Smooth muscle cell (in vitro differentiated cells): ENCODE measurements around the gene COA5. TPM values are rescaled to one million over a fixed set of nuclear protein-coding genes. Genes with fewer than 3 reads are reported as not detected.

Source experiments
- DNase-seq: peaks from one replicate; lab custom pipeline; 2025; ENCODE audit not compliant: unreplicated experiment; lab: John Stamatoyannopoulos, UW
- H2AFZ ChIP-seq: fragments of 200-600 bp; sonication (generic); 2 replicates; pipeline ENCODE4 v1.6.0; 2016; ENCODE audit warnings: antibody characterized with exemption, low read depth, mild to moderate bottlenecking
- H3F3A ChIP-seq: fragments of 200-600 bp; sonication (generic); 2 replicates; pipeline ENCODE4 v1.6.0; 2017; ENCODE audit warnings: antibody characterized with exemption, low read depth
- H3K27ac ChIP-seq: fragments of 200-600 bp; sonication (generic); 2 replicates; pipeline ENCODE4 v1.5.1; 2016; ENCODE audit warnings: low read depth, mild to moderate bottlenecking
- H3K27me3 ChIP-seq: fragments of 200-600 bp; sonication (generic); 2 replicates; pipeline ENCODE4 v1.6.1; 2016; ENCODE audit warnings: low read depth, mild to moderate bottlenecking
- H3K36me3 ChIP-seq: fragments of 200-600 bp; sonication (generic); 2 replicates; pipeline ENCODE4 v1.5.1; 2016; ENCODE audit warnings: low read depth
- H3K4me1 ChIP-seq: fragments of 200-600 bp; sonication (generic); 2 replicates; pipeline ENCODE4 v1.5.1; 2016; ENCODE audit warnings: low read depth
- H3K4me2 ChIP-seq: fragments of 200-600 bp; sonication (generic); 2 replicates; pipeline ENCODE4 v1.6.0; 2016; ENCODE audit warnings: mild to moderate bottlenecking
- H3K4me3 ChIP-seq: fragments of 200-600 bp; sonication (generic); 2 replicates; pipeline ENCODE4 v1.5.1; 2016; ENCODE audit warnings: mild to moderate bottlenecking
- H3K79me2 ChIP-seq: fragments of 200-600 bp; sonication (generic); 2 replicates; pipeline ENCODE4 v1.6.0; 2016; ENCODE audit warnings: low read depth, mild to moderate bottlenecking
- H3K9ac ChIP-seq: fragments of 200-600 bp; sonication (generic); 2 replicates; pipeline ENCODE4 v1.6.0; 2016; ENCODE audit warnings: low read depth
- H3K9me3 ChIP-seq: fragments of 200-600 bp; sonication (generic); replicated peaks from 2 replicates; pipeline ENCODE4 v1.5.1; 2016; ENCODE audit warnings: low read depth
- H4K20me1 ChIP-seq: fragments of 200-600 bp; sonication (generic); 2 replicates; pipeline ENCODE4 v1.6.0; 2016; ENCODE audit warnings: low read depth
- WGBS: methylation state at CpG from one replicate; pipeline ENCODE4 v1.1.7; 2016; ENCODE audit warnings: low lambda C conversion rate; 5-methylcytosine and 5-hydroxymethylcytosine counted together
- polyA plus RNA-seq: library from polyadenylated mRNA; unstranded; fragments of >200 nt; fragmentation: Nextera tagmentation; extraction: Ambion mirVana; gene quantifications from 2 replicates; pipeline ENCODE4 v1.2.1, GENCODE V29; 2016
- total RNA-seq: library from RNA; depleted of rRNA; stranded (reverse); fragments of >200 nt; gene quantifications from 2 replicates; pipeline ENCODE4 v1.2.3, GENCODE V29; 2014
- TF ChIP-seq, protein P1 (sequence below): fragments of 200-600 bp; sonication (generic); IDR thresholded peaks from 2 replicates; pipeline ENCODE4 v1.5.1; 2017; ENCODE audit warnings: borderline replicate concordance, mild to moderate bottlenecking, antibody characterized with exemption; ENCODE audit not compliant: insufficient read depth, poor library complexity, severe bottlenecking

The COA5 gene
- total and polyA plus RNA-seq, 2 experiments from 2014 or later, result 20.1 to 27.8 TPM

DNA sequence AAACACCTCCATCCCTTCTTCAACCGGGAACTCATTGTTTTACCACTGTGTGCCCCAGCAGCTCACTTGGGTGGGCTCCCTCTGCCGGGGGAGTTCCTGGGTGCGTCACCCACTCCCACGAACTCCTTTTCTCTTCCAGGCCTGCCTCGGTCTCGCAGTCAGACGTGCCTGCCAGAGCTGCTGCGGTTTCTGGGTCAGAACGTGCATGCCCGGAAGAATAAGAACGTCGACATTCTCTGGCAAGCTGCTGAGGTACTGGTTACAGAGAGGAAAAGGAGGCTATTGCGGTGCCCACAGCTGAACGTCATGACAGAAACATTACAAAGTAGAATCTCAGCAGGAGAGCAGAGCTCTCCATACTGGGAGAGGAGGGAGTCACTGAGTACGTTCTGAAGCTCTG is 35.6 kb downstream of the COA5 start:
- Histone ChIP-seq H3K4me3 (no peak overlapping the region), H3K27me3 (no peaks in the 10 kb centered on the region), H3K9ac (no peak overlapping the region), H3K36me3 (no peaks in the 10 kb centered on the region), H3K9me3 (no peaks in the 10 kb centered on the region), H2AFZ (no peak overlapping the region), H3K79me2 (no peaks in the 10 kb centered on the region), H3K4me1 (no peaks in the 10 kb centered on the region), H3K27ac (no peak overlapping the region), H3K4me2 (no peak overlapping the region), H4K20me1 (no peaks in the 10 kb centered on the region), H3F3A (no peaks in the 10 kb centered on the region)
- DNase-seq, result no peak
- 90% methylated on average over 15 of the region's 15 CpGs for whole genome bisulfite sequencing
- TF ChIP-seq, protein P1, sequence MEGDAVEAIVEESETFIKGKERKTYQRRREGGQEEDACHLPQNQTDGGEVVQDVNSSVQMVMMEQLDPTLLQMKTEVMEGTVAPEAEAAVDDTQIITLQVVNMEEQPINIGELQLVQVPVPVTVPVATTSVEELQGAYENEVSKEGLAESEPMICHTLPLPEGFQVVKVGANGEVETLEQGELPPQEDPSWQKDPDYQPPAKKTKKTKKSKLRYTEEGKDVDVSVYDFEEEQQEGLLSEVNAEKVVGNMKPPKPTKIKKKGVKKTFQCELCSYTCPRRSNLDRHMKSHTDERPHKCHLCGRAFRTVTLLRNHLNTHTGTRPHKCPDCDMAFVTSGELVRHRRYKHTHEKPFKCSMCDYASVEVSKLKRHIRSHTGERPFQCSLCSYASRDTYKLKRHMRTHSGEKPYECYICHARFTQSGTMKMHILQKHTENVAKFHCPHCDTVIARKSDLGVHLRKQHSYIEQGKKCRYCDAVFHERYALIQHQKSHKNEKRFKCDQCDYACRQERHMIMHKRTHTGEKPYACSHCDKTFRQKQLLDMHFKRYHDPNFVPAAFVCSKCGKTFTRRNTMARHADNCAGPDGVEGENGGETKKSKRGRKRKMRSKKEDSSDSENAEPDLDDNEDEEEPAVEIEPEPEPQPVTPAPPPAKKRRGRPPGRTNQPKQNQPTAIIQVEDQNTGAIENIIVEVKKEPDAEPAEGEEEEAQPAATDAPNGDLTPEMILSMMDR, result no peak

DNA sequence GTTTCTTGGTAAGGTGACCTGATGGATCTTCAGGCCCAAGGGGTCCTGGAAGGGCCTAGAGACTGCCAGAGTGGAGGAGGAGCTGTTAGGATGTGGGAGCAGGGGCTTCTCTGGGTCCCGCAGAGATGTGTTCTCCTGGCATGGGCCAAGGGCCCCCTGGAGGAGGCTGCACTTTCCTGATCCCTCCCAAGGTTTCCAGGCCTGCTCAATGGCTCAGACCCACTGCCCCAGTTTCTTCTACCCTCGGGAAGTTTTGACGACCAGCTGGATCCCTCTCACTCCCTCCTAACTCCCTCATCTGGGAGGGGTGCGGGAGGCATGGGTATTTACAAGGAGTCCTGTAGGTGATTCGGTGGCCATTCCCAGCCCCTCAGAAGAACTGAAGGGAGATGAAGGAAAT is 36.1 kb downstream of the COA5 start:
- no peak overlapping the region for H3K27ac ChIP-seq
- WGBS, result 96% methylated on average over 5 of the region's 5 CpGs
- no peak overlapping the region for H3K4me3 ChIP-seq
- TF ChIP-seq, protein P1, result no peak
- H3K27me3 ChIP-seq, result no peaks in the 10 kb centered on the region
- H3F3A ChIP-seq, result no peaks in the 10 kb centered on the region
- no peak for DNase-seq
- no peak overlapping the region for H2AFZ ChIP-seq
- H3K4me2 ChIP-seq, result no peak overlapping the region
- no peaks in the 10 kb centered on the region for H3K4me1 ChIP-seq
- H3K36me3 ChIP-seq, result no peaks in the 10 kb centered on the region
- no peak overlapping the region for H3K9ac ChIP-seq
- no peaks in the 10 kb centered on the region for H4K20me1 ChIP-seq
- H3K79me2 ChIP-seq, result no peaks in the 10 kb centered on the region
- no peaks in the 10 kb centered on the region for H3K9me3 ChIP-seq

DNA sequence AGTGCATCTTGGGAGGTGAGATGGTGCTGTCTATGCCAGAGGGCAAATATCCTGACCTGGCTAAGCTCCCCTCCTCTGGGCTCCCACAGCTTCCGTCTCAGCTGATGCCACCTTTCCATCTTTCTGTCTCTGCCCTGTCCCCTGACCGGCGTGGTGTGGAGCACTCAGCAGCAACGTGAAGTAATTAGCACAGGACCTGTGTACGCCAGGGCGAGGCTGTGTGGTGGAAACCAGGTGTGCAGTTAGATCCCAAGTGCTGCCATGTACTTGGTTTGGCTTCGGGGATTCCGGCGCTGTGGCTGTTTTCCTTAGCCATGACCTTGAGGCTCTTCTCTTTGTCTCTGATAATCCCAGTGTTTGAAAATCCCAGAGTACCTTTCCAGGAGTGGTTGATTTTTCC is 36.5 kb downstream of the COA5 start:
- no peak overlapping the region for H3K9ac ChIP-seq
- WGBS, result 96% methylated on average over 9 of the region's 9 CpGs

More for the DNA sequence above, 36.5 kb downstream of the COA5 start:
- no peak for DNase-seq
- Histone ChIP-seq H3K4me2 (no peak overlapping the region), H3F3A (no peaks in the 10 kb centered on the region), H3K4me3 (no peak overlapping the region), H3K9me3 (no peaks in the 10 kb centered on the region), H3K4me1 (no peaks in the 10 kb centered on the region), H3K27ac (no peak overlapping the region), H3K27me3 (no peaks in the 10 kb centered on the region), H3K79me2 (no peaks in the 10 kb centered on the region), H4K20me1 (no peaks in the 10 kb centered on the region), H3K36me3 (no peaks in the 10 kb centered on the region), H2AFZ (no peak overlapping the region)
- TF ChIP-seq, protein P1, result no peak
